ENCODE data around the gene ADM.

ADM gene

GRCh38 chr11:10291801-10292638 lies 12.9 kb upstream of the ADM start:
- DNase-seq = no peak

- DNase-seq = no peak
Measured at GRCh38 chr11:10293423-10294289, 11.2 kb upstream of the ADM start, which contains the start of gene SBF2. Gene SBF2 (minus strand): TSS chr11:10294219. CDS start chr11:10294069, 150 bp downstream.

GRCh38 chr11:10294290-10294953 lies 10.5 kb upstream of the ADM start:
- no peak for DNase-seq

- no peak for DNase-seq
Measured at GRCh38 chr11:10295064-10295901, 9.6 kb upstream of the ADM start.

- DNase-seq = no peak
Measured at GRCh38 chr11:10298342-10298741, 6.5 kb upstream of the ADM start.

- no peak for DNase-seq
Measured at GRCh38 chr11:10301656-10302358, 3.1 kb upstream of the ADM start.

GRCh38 chr11:10302359-10302743 lies 2.5 kb upstream of the ADM start:
- no peak for DNase-seq

GRCh38 chr11:10302744-10303557 lies 1.9 kb upstream of the ADM start:
- no peak for DNase-seq

GRCh38 chr11:10303558-10304363 lies 1.1 kb upstream of the ADM start:
- no peak for DNase-seq

- DNase-seq = no peak
Measured at GRCh38 chr11:10305262-10305963, 540 bp downstream of the ADM start.

- no peak for DNase-seq
Measured at GRCh38 chr11:10305964-10306918, 1.4 kb downstream of the ADM start.

GRCh38 chr11:10307022-10307399 lies 2.1 kb downstream of the ADM start:
- DNase-seq = no peak

GRCh38 chr11:10307400-10308200 lies 2.7 kb downstream of the ADM start:
- no peak for DNase-seq

GRCh38 chr11:10308201-10308954 lies 3.5 kb downstream of the ADM start:
- no peak for DNase-seq

GRCh38 chr11:10309163-10310093 lies 4.6 kb downstream of the ADM start:
- DNase-seq = no peak
